Caco-2 (cell line): Measurements from ENCODE around the gene AOX1. TPM values are rescaled to one million over a fixed set of nuclear protein-coding genes. Genes with fewer than 3 reads are reported as not detected.
A peak's percentile ranks its signal among the peaks of the same experiment; 100 is the strongest.

ENCODE experiments used
- BruUV-seq: library from RNA; stranded (reverse); fragments of 400-500 nt; replicated peaks from 2 replicates; lab custom pipeline; 2021; lab: Mats Ljungman, UMichigan
- CTCF ChIA-PET: fragments of 300-600 bp; sonication (Branson Sonifier 250); formaldehyde crosslinking; loops from one replicate; lab custom pipeline; 2022; ENCODE audit warnings: antibody characterized with exemption; lab: Charles Lee
- POLR2A ChIA-PET: fragments of 300-600 bp; sonication (Branson Sonifier 250); formaldehyde crosslinking; loops from one replicate; lab custom pipeline; 2022; ENCODE audit warnings: antibody characterized with exemption; lab: Charles Lee
- DNase-seq, 2 experiments: peaks; one replicate each; pipeline versions ENCODE4 v3.0.0 to v3.0.0-alpha.2; 2020 to 2022
- H3K27me3 ChIP-seq: replicated peaks from 2 replicates; pipeline ENCODE4 v1.6.0; 2011; ENCODE audit warnings: low read length; ENCODE audit not compliant: control insufficient read depth, insufficient read depth
- H3K36me3 ChIP-seq: 2 replicates; pipeline ENCODE4 v1.5.1; 2011; ENCODE audit warnings: low read length; ENCODE audit not compliant: control insufficient read depth, insufficient read depth
- H3K4me1 ChIP-seq: fragments of 250-450 bp; sonication (Bioruptor Pico); 2 replicates; pipeline ENCODE4 v1.5.1; 2020; ENCODE audit warnings: mild to moderate bottlenecking
- H3K4me3 ChIP-seq: 2 replicates; pipeline ENCODE4 v1.5.1; 2011; ENCODE audit warnings: low read depth, mild to moderate bottlenecking, control low read depth, low read length
- H3K9me3 ChIP-seq: fragments of 250-450 bp; sonication (Bioruptor Pico); 2 replicates; pipeline ENCODE4 v1.5.1; 2020; ENCODE audit warnings: mild to moderate bottlenecking, moderate library complexity
- H3K27ac Mint-ChIP-seq: one replicate; pipeline ENCODE4 v1.8.0; 2022; ENCODE audit warnings: mixed read lengths; ENCODE audit not compliant: unreplicated experiment
- H3K27me3 Mint-ChIP-seq: one replicate; pipeline ENCODE4 v1.8.0; 2022; ENCODE audit warnings: mixed read lengths; ENCODE audit not compliant: insufficient read depth, unreplicated experiment
- H3K36me3 Mint-ChIP-seq: one replicate; pipeline ENCODE4 v1.8.0; 2022; ENCODE audit warnings: mild to moderate bottlenecking, mixed read lengths; ENCODE audit not compliant: insufficient read depth, unreplicated experiment
- H3K4me1 Mint-ChIP-seq: one replicate; pipeline ENCODE4 v1.8.0; 2022; ENCODE audit warnings: low read depth, mixed read lengths; ENCODE audit not compliant: unreplicated experiment
- H3K4me3 Mint-ChIP-seq: one replicate; pipeline ENCODE4 v1.8.0; 2022; ENCODE audit warnings: mild to moderate bottlenecking, moderate library complexity, mixed read lengths; ENCODE audit not compliant: unreplicated experiment
- H3K9me3 Mint-ChIP-seq: one replicate; pipeline ENCODE4 v1.8.0; 2022; ENCODE audit warnings: mixed read lengths; ENCODE audit not compliant: unreplicated experiment
- CTCF ChIP-seq, 2 experiments: fragments of 200-600 bp in 1 of 2; IDR thresholded peaks; 1 replicate in 1 of 2; 2 replicates in 1 of 2; pipeline versions ENCODE4 v1.5.1 to v1.8.0; 2011 to 2022; ENCODE audit warnings: antibody characterized with exemption in 1 of 2, control low read depth in 1 of 2, inconsistent platforms in 1 of 2, low read depth in 1 of 2, low read length in 1 of 2, mild to moderate bottlenecking in 1 of 2, moderate library complexity in 1 of 2; ENCODE audit not compliant: insufficient read depth in 1 of 2, severe bottlenecking in 1 of 2, unreplicated experiment in 1 of 2
- intact Hi-C: fragments of 100-400 bp; cut with micrococcal nuclease; formaldehyde crosslinking; loops from one replicate; pipeline ENCODE4 v1.10.0; 2022; ENCODE audit not compliant: unreplicated experiment
- total RNA-seq: library from RNA; stranded (reverse); gene quantifications from 2 replicates; pipeline ENCODE4 v1.2.3, GENCODE V29; 2022

The AOX1 gene
- total RNA-seq, 1 experiment from 2014 or later = 0.79 TPM

GRCh38 chr2:200662727-200663126, 76.9 kb downstream of the AOX1 start:
- no TSS peak for BruUV-seq
- peaks cover 16% of the 10 kb centered on the region for H3K4me1 Mint-ChIP-seq
- H3K4me3 ChIP-seq = no peak overlapping the region
- DNase-seq = peak in 1 of 2 experiments; percentile 47
- TF ChIP-seq CTCF (IDR thresholded peaks at IDR 0.05; ENCODE audit: insufficient read depth in 1 of 2, low read depth in 1 of 2, low read length in 1 of 2, severe bottlenecking in 1 of 2, unreplicated experiment in 1 of 2) = no peak
- H3K27me3 ChIP-seq = no peaks in the 10 kb centered on the region
- intact Hi-C loops = no loop called here
- H3K9me3 ChIP-seq = no peaks in the 10 kb centered on the region
- H3K27me3 Mint-ChIP-seq = no peaks in the 10 kb centered on the region
- CTCF ChIA-PET = no interaction called here
- no peaks in the 10 kb centered on the region for H3K36me3 Mint-ChIP-seq
- POLR2A ChIA-PET = no interaction called here
- peaks cover 22% of the 10 kb centered on the region for H3K4me1 ChIP-seq
- no peaks in the 10 kb centered on the region for H3K9me3 Mint-ChIP-seq
- no peak overlapping the region for H3K27ac Mint-ChIP-seq
- no peaks in the 10 kb centered on the region for H3K36me3 ChIP-seq
- no peak overlapping the region for H3K4me3 Mint-ChIP-seq

GRCh38 chr2:200664770-200665494, 79.1 kb downstream of the AOX1 start:
- Mint-ChIP-seq H3K4me3 (no peak overlapping the region), H3K27me3 (no peaks in the 10 kb centered on the region), H3K9me3 (no peaks in the 10 kb centered on the region), H3K4me1 (peaks cover 16% of the 10 kb centered on the region), H3K27ac (peak overlapping the region; percentile 39), H3K36me3 (no peaks in the 10 kb centered on the region)
- BruUV-seq = no TSS peak
- TF ChIP-seq CTCF (IDR thresholded peaks at IDR 0.05; ENCODE audit: insufficient read depth in 1 of 2, low read depth in 1 of 2, low read length in 1 of 2, severe bottlenecking in 1 of 2, unreplicated experiment in 1 of 2) = no peak
- H3K9me3 ChIP-seq = no peaks in the 10 kb centered on the region
- ChIA-PET POLR2A (no interaction called here), CTCF (interaction anchor here (1.9 kb wide), 1 partner anchor 86 kb away, joined by 4 read pairs; no protein-coding TSS in a partner anchor)
- no peaks in the 10 kb centered on the region for H3K27me3 ChIP-seq
- H3K4me3 ChIP-seq = no peak overlapping the region
- H3K36me3 ChIP-seq = no peaks in the 10 kb centered on the region
- H3K4me1 ChIP-seq = peaks cover 22% of the 10 kb centered on the region
- DNase-seq = no peak
- intact Hi-C loops = no loop called here

- Mint-ChIP-seq H3K4me3 (no peak overlapping the region), H3K27ac (no peak overlapping the region), H3K4me1 (peaks cover 16% of the 10 kb centered on the region), H3K36me3 (no peaks in the 10 kb centered on the region), H3K27me3 (no peaks in the 10 kb centered on the region), H3K9me3 (no peaks in the 10 kb centered on the region)
- no peaks in the 10 kb centered on the region for H3K27me3 ChIP-seq
- H3K9me3 ChIP-seq = no peaks in the 10 kb centered on the region
- peak; percentile 41 to 62 for DNase-seq
- peaks cover 22% of the 10 kb centered on the region for H3K4me1 ChIP-seq
- intact Hi-C loops = no loop called here
- ChIA-PET POLR2A (no interaction called here), CTCF (interaction anchor here (0.5 to 1.9 kb wide), 2 partner anchors 87 to 142 kb away, joined by 3 to 4 read pairs; no protein-coding TSS in a partner anchor)
- BruUV-seq = no TSS peak
- TF ChIP-seq CTCF (IDR thresholded peaks at IDR 0.05; ENCODE audit: insufficient read depth in 1 of 2, low read depth in 1 of 2, low read length in 1 of 2, severe bottlenecking in 1 of 2, unreplicated experiment in 1 of 2) = no peak
- no peak overlapping the region for H3K4me3 ChIP-seq
- no peaks in the 10 kb centered on the region for H3K36me3 ChIP-seq
These were observed 80.0 kb downstream of the AOX1 start for GRCh38 chr2:200665626-200666453.
